Measurements from ENCODE around the gene YPEL4. TPM values are rescaled to one million over a fixed set of nuclear protein-coding genes. Genes with fewer than 3 reads are reported as not detected.

YPEL4 gene
- total RNA-seq, 1 experiment from 2014 or later, result not detected

GRCh38 chr11:57630171-57630570 is 19.5 kb downstream of the YPEL4 start:
- Histone ChIP-seq H2AFZ (ENCODE audit: low read length) (no peak overlapping the region), H4K20me1 (ENCODE audit: low read length) (no peaks in the 10 kb centered on the region), H3K79me2 (ENCODE audit: low read length) (no peaks in the 10 kb centered on the region), H3K4me3 (ENCODE audit: low read length) (no peak overlapping the region), H3K9ac (ENCODE audit: low read length) (no peak overlapping the region), H3K36me3 (ENCODE audit: low read depth, low read length) (no peaks in the 10 kb centered on the region), H3K4me2 (ENCODE audit: low read length) (no peak overlapping the region), H3K9me3 (ENCODE audit: low read length) (no peaks in the 10 kb centered on the region), H3K9me2 (replicated peaks; ENCODE audit: low read length) (no peaks in the 10 kb centered on the region), H3K27ac (ENCODE audit: low read length) (no peak overlapping the region), H3F3A (ENCODE audit: low read length, unreplicated experiment) (no peaks in the 10 kb centered on the region), H3K27me3 (ENCODE audit: low read length) (peaks cover 8% of the 10 kb centered on the region), H3K4me1 (ENCODE audit: insufficient read depth, low read length) (no peaks in the 10 kb centered on the region)
- ATAC-seq, result no peak
- ChIA-PET CTCF (no interaction called here), POLR2A (ENCODE audit: unreplicated experiment) (no interaction called here)
- no peak for DNase-seq
- TF ChIP-seq EZH2 (IDR thresholded peaks at IDR 0.05; ENCODE audit: low read length, unreplicated experiment) (no peak), CTCF (conservative IDR thresholded peaks at IDR 0.05; ENCODE audit: low read depth, low read length) (no peak), EZH2phosphoT487 (IDR thresholded peaks at IDR 0.05; ENCODE audit: borderline replicate concordance, low read length) (no peak)
- BruUV-seq (replicated peaks), result no TSS peak
- intact Hi-C loops (cut with micrococcal nuclease), result no loop called here

DNA sequence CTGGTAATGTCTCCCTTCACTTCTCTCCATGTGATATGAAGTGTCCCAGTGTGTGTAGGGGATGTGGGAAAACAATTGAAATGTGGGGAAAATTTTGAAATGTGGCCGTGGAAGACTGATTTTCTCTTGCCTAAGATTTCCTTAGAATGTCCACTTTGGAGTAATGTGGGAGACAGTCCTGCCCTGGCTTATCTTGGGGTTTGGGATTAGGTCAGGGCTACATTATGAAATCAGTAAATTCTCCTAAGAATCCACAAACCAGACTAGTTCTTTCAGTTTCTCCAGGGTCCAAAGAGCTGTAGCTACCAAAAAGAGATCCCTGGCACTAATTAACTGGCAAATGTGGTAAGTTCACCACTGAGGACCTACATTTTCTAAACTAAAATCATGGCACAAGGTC is 22.8 kb downstream of the YPEL4 start:
- H3F3A ChIP-seq (ENCODE audit: low read length, unreplicated experiment), result no peaks in the 10 kb centered on the region
- POLR2A ChIA-PET (ENCODE audit: unreplicated experiment), result no interaction called here
- intact Hi-C loops (cut with micrococcal nuclease), result no loop called here

More for the DNA sequence above, 22.8 kb downstream of the YPEL4 start:
- no peak overlapping the region for H3K4me3 ChIP-seq (ENCODE audit: low read length)
- H3K27ac ChIP-seq (ENCODE audit: low read length), result no peak overlapping the region
- no peaks in the 10 kb centered on the region; the same call in 1 of the 2 replicates for H3K27me3 ChIP-seq (ENCODE audit: low read length)
- no peaks in the 10 kb centered on the region for H3K79me2 ChIP-seq (ENCODE audit: low read length)
- H3K9me2 ChIP-seq (replicated peaks; ENCODE audit: low read length), result no peaks in the 10 kb centered on the region
- DNase-seq (no peak), ATAC-seq (no peak)
- no peaks in the 10 kb centered on the region for H3K9me3 ChIP-seq (ENCODE audit: low read length)
- H4K20me1 ChIP-seq (ENCODE audit: low read length), result no peaks in the 10 kb centered on the region
- TF ChIP-seq CTCF (conservative IDR thresholded peaks at IDR 0.05; ENCODE audit: low read depth, low read length) (no peak), EZH2 (IDR thresholded peaks at IDR 0.05; ENCODE audit: low read length, unreplicated experiment) (no peak), EZH2phosphoT487 (IDR thresholded peaks at IDR 0.05; ENCODE audit: borderline replicate concordance, low read length) (no peak)
- no peak overlapping the region for H3K9ac ChIP-seq (ENCODE audit: low read length)
- no TSS peak for BruUV-seq (replicated peaks)
- no peak overlapping the region for H3K4me2 ChIP-seq (ENCODE audit: low read length)
- no peaks in the 10 kb centered on the region for H3K36me3 ChIP-seq (ENCODE audit: low read depth, low read length)
- no peak overlapping the region for H2AFZ ChIP-seq (ENCODE audit: low read length)
- H3K4me1 ChIP-seq (ENCODE audit: insufficient read depth, low read length), result no peaks in the 10 kb centered on the region
- CTCF ChIA-PET, result interaction anchor here (0.5 kb wide), 1 partner anchor 11 kb away, joined by 10 read pairs; no protein-coding TSS in a partner anchor
